GM12891 (cell line): Measurements from ENCODE around the gene NECTIN1.

Experiments
- DNase-seq: peaks from one replicate; pipeline ENCODE4 v3.0.0; 2011; ENCODE audit warnings: low spot score; ENCODE audit not compliant: insufficient read length
- FAIRE-seq: peaks from 2 replicates; lab custom pipeline; 2011; peaks lifted over from hg19 to GRCh38; lab: Jason Lieb, UNC
- PAX5 ChIP-seq: IDR thresholded peaks from 2 replicates; pipeline ENCODE4 v1.6.1; 2011; ENCODE audit warnings: low read length, moderate library complexity, mild to moderate bottlenecking; ENCODE audit not compliant: insufficient read depth, severe bottlenecking
- POLR2A ChIP-seq: IDR thresholded peaks from 2 replicates; pipeline ENCODE4 v1.6.1; 2011; ENCODE audit warnings: low read depth, low read length, control low read depth
- POLR2AphosphoS5 ChIP-seq: IDR thresholded peaks from 2 replicates; pipeline ENCODE4 v1.6.1; 2011; ENCODE audit warnings: low read depth, low read length, control low read depth
- POU2F2 ChIP-seq: IDR thresholded peaks from 2 replicates; pipeline ENCODE4 v1.6.1; 2011; ENCODE audit warnings: low read depth, mild to moderate bottlenecking, control low read depth, low read length, moderate library complexity
- SPI1 ChIP-seq: IDR thresholded peaks from 2 replicates; pipeline ENCODE4 v1.6.1; 2011; ENCODE audit warnings: low read depth, low read length, control low read depth
- TAF1 ChIP-seq: IDR thresholded peaks from 2 replicates; pipeline ENCODE4 v1.6.1; 2011; ENCODE audit warnings: low read depth, low read length, control low read depth

Gene NECTIN1

DNA sequence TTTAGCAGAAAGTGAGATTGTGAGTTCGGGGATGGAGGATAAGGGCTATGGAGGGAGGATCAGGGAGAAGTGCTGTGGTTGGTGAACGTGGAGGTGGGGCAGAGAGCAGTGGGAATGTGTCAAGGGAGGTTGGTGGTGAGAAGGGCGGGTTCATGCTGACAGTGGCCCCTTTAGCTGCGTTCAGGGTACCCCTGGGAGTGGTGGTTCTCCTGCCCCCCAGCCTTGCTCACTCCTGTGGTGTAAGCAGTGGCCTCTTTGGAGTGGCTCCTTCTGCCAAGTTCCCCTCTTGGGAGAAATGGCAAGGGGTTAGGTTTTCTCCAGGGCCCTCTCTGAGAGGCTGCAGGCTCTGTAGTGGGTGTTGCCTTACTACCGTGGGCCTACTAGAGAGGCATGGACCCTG lies 16.1 kb upstream of the NECTIN1 start:
- TF ChIP-seq SPI1, result no peak
- TF ChIP-seq POU2F2, result no peak
- TF ChIP-seq PAX5, result no peak
- TF ChIP-seq POLR2A, result no peak
- no peak for TF ChIP-seq TAF1
- TF ChIP-seq POLR2AphosphoS5, result no peak
- DNase-seq, result no peak
- FAIRE-seq, result no peak

DNA sequence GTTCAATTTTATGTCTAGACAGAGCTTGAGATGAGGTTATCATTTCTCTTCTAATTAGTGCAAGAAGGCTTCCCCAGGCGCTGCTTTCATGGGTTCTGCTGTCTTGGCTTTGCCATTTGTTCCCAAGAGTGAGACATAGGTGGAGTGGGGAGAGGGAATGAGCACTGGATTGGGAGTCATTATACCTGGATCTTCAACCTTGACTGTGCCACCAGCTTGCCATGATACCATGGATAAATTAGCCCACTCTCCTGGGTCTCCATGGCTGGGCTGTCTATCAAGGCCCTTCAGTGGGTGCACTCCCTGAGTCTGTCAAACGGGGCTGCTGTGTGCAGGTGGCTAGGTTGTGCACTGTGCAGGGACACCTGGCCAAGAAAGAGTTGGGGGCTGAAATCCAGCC lies 15.6 kb upstream of the NECTIN1 start:
- TF ChIP-seq TAF1 (no peak), POU2F2 (no peak), SPI1 (no peak), POLR2AphosphoS5 (no peak), POLR2A (no peak), PAX5 (no peak)
- DNase-seq, result no peak
- FAIRE-seq, result no peak

DNA sequence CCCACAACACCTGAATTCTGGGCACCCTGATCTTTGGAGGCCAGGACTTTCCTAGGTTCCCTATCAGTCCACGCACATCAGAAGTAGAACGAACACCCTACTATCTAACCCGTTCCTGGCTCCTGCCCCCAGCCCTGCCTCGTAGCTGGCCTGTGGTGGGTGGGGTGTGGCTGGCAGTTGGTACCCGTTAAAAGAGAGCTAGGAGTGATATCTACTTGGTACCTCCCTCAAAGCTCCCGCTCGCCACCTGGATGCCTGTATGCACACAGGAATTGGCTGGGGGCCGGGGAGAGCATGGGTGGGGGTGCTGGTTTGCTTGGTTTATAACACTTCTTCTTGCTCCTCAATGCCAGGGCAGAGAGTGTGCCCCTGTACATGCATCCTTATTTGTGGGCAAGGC lies 14.0 kb upstream of the NECTIN1 start:
- TF ChIP-seq POU2F2 (no peak), POLR2A (no peak), TAF1 (no peak), SPI1 (no peak), POLR2AphosphoS5 (no peak), PAX5 (no peak)
- FAIRE-seq, result no peak
- no peak for DNase-seq

DNA sequence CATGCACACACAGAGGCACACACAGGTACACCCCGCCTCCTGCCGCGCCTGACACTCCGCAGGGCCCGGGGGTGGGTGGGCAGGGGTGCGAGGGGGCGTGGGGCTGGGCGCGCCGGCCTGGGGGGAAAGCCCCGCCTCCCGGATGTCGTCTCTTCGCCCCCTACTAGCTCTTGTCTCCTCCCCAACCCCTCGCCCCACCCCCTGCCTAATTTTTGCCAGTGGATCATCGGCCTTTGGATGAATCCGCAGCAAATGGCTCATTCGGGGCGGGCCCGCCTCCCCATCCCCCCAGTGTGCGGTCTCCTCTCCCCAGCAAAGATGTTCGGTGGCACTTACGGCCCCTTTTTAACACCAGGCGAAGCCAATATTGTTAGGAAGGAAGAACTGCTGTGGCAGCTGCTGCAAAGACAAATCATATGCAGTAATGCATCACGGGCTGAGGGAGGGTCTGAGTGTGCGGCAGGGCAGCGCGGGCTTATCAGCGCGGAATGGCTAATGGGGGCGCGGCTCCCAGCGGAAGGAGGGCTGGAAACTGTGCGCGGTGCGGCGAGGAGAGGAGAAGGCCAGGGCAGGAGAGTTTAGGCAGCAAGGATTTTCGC lies 13.4 kb upstream of the NECTIN1 start:
- TF ChIP-seq POU2F2, result no peak
- TF ChIP-seq SPI1, result no peak
- TF ChIP-seq PAX5, result no peak
- TF ChIP-seq POLR2AphosphoS5, result no peak
- no peak for TF ChIP-seq POLR2A
- TF ChIP-seq TAF1, result no peak
- FAIRE-seq, result no peak
- DNase-seq, result no peak

DNA sequence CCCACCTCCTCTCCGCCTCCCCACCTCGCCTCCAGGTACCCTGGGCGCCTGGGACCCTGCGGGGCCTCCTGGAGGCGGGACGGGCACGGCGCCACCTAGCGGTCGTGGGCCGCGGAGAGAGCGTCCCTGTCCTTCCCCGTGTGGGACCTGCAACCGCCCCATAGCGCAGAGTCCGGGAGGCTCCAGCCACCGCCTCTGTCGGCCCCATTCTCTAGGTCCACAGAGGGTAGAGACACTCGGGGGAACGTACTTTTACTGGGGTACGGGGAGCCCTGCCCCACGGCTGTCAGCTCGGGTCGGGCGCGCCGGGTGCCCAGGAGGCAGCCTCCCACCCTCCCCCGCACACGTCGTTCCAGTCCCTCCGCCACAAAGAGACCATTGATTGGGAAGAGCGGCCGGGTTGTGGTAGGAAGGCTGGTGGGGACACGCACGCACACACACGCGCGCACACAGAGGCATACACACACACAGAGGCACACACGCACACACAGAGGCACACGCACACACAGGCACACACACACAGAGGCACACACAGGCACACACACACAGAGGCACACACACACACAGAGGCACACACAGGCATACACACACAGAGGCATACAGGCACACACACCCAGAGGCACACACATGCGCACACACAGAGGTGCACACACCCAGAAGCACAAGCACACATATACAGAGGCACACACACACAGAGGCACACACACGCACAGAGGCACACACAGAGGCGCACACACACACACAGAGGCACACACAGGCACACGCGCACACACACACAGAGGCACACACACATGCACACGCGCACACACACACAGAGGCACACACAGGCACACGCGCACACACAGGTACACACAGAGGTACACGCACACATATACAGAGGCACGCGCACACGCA lies 12.6 kb upstream of the NECTIN1 start:
- FAIRE-seq (peak; percentile 84), DNase-seq (peak; percentile 86)
- TF ChIP-seq POLR2AphosphoS5 (no peak), PAX5 (no peak), TAF1 (no peak), POLR2A (no peak), SPI1 (no peak), POU2F2 (no peak)

DNA sequence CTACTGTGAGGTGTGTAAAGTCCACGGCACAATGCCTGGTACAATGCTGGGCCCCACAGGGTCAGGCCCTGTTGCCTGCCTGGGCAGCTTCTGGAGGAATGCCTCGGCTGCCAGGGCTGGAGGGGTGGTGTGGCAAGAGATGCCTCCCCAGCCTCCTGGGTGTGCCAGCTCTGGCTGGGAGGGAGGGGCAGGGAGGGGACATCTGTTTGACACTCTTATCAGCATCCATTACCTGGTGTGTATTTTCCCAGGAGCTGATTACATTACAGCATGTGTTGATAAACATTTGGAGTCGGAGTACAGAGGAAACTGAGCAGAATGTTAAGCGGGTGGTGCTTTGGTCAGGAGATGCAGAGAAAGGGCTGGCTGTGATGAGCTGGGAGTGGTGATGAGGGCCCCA lies 11.0 kb upstream of the NECTIN1 start:
- FAIRE-seq (no peak), DNase-seq (no peak)
- TF ChIP-seq PAX5 (no peak), POU2F2 (no peak), TAF1 (no peak), SPI1 (no peak), POLR2A (no peak), POLR2AphosphoS5 (no peak)

DNA sequence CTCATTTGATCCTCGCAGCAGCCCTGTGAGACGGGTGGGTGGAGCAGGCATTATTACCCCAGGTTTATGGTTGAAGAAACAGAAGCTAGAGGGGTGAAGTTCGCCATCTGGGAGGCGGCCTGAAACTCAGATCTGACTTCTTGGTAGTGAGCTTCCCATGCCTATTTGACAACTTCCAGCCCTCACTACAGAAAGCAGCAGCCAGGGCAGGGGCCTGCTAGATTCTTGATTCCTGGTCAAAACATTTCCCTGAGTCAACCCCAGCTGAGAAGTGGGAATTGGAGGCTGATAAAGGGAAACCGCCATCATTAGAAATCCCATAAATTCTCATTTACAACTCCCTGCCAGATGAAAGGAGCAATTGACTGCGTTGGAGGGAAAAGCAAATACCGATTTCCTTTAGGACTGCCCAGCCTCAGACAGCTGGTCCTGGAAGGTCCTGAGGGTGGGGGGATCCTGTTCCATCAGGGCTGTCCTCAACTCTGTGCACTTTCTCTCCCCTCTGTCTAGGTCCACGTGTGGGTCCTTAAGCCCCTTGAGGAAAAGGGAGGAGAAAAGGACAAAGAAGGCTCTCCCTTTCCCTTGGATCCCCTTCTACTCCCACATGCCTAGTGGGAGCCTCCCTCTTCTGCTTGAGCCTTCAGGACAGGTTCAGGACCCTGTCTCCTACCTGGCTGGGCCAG lies 10.2 kb upstream of the NECTIN1 start:
- FAIRE-seq (no peak), DNase-seq (no peak)
- no peak for TF ChIP-seq POLR2A
- TF ChIP-seq TAF1, result no peak
- TF ChIP-seq POLR2AphosphoS5, result no peak
- no peak for TF ChIP-seq POU2F2
- TF ChIP-seq PAX5, result no peak
- no peak for TF ChIP-seq SPI1

DNA sequence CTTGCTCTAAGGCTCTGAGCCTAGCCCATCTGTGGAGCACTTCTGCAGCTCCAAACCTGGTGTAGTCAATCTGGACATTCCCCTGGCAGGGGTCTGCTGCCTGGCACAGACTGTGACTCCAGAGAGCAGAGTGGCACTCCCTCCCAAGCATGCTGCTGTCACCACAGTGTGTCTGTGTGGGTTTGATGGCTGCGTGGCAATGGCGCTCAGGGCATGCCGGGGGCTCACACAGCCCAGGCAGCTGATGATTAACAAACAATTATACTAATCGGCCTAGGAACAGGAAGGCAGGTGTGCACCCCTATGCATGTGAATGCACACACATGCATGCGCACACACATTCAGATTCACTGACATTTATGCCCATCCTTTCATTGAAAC lies 9.0 kb upstream of the NECTIN1 start:
- DNase-seq, result no peak
- FAIRE-seq, result no peak
- TF ChIP-seq POLR2A, result no peak
- no peak for TF ChIP-seq TAF1
- TF ChIP-seq SPI1, result no peak
- TF ChIP-seq POLR2AphosphoS5, result no peak

DNA sequence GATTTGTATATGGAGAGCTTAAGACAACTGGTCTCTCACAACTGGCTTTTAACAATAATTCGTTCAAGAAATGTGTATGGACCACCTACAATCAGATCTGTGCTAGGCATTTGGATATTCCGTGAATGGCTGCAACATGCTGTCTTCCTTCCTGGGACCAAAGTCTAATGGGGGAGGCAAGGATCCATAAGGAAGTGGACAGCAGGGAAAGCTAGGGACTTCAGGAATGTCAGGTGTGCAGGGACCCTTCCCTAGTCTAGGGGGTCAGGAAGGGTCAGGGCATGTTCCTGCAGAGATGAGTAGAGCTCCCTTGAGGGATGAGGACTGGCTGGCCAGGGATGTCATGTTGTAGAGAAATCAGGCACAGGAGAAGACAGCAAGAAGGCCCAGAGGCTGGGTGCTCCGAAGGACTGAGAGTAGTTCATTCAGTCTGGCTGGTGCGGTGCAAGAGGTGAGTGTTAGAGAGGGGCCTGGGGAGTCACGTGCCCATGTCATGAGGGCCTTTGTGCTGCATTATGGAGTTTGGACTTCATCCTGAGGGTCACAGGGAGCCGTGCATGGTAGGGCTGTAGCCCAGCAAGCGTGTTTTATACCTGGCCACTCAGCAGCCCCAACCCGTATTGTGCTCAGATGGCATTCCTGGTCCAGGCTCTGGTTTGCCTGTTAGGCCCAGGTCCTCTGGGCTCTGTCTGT lies 8.5 kb upstream of the NECTIN1 start:
- FAIRE-seq, result no peak
- DNase-seq, result no peak
- TF ChIP-seq POLR2AphosphoS5, result no peak
- no peak for TF ChIP-seq POLR2A
- no peak for TF ChIP-seq TAF1
- no peak for TF ChIP-seq SPI1
- TF ChIP-seq PAX5, result no peak
- TF ChIP-seq POU2F2, result no peak

DNA sequence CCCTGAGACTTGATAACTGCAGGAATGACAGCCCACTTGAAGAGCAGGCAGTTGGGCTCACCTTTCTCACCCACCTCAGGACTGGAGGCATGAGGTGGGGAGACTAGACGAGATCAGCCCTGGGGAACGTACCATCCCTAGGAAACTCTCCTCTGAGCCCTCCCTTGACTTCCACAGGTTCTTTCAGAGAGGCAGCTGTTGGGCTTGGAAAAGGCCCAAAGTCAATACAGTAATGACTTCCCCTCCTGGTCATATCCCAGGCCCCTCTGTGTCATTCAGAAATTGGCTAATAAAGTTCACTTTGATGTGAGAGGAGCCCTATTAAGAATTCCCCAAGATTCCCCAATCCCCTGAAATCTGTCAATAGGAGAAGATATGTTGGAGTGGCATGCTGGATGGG lies 5.8 kb upstream of the NECTIN1 start:
- TF ChIP-seq POLR2AphosphoS5 (no peak), PAX5 (no peak), TAF1 (no peak), POU2F2 (no peak), POLR2A (no peak), SPI1 (no peak)
- FAIRE-seq, result no peak
- no peak for DNase-seq
